ENCODE data around the gene NR2F1.
"Not testable (repeated sequence)": the region's sequence is repeated elsewhere in the genome, so short reads cannot be mapped to it uniquely, and the experiment has no call there.

NR2F1 gene

GRCh38 chr5:93582677-93583438 lies at the start of gene NR2F1:
Gene NR2F1 (plus strand): TSS chr5:93583222. CDS start chr5:93585024, 1,802 bp downstream.
- TF ChIP-seq CTCF (IDR thresholded peaks at IDR 0.05; ENCODE audit: insufficient read depth, low read length, poor library complexity, severe bottlenecking) (no peak), EZH2phosphoT487 (conservative IDR thresholded peaks at IDR 0.05; ENCODE audit: low read length) (peak; percentile 90; the same call in 1 of the 2 replicates)
- Histone ChIP-seq H3K9ac (ENCODE audit: low read length) (peak within 1 kb of the TSS; percentile 33), H2AFZ (ENCODE audit: low read depth, low read length, severe bottlenecking) (peak within 1 kb of the TSS; percentile 89), H3K4me3 (ENCODE audit: insufficient read depth, low read length, poor library complexity, severe bottlenecking) (peak within 1 kb of the TSS; percentile 57), H3K4me2 (ENCODE audit: low read depth, low read length, poor library complexity, severe bottlenecking) (peak within 1 kb of the TSS; percentile 97), H3F3A (ENCODE audit: insufficient read depth) (peaks cover 6% of the 10 kb centered on the region; the same call in 1 of the 2 replicates), H4K20me1 (ENCODE audit: low read depth, low read length) (no peaks in the 10 kb centered on the region), H3K27ac (ENCODE audit: low read depth, low read length) (no peak within 1 kb of the TSS), H3K79me2 (ENCODE audit: insufficient read depth, low read length) (no peaks in the 10 kb centered on the region), H3K36me3 (ENCODE audit: low read length) (no peaks in the 10 kb centered on the region), H3K9me3 (ENCODE audit: insufficient read depth, low read length) (no peaks in the 10 kb centered on the region), H3K9me2 (replicated peaks; ENCODE audit: insufficient read depth, low read length) (no peaks in the 10 kb centered on the region), H3K27me3 (ENCODE audit: low read length) (no peaks in the 10 kb centered on the region)

GRCh38 chr5:93545872-93546271 lies 37.1 kb upstream of the NR2F1 start:
- H3F3A ChIP-seq (ENCODE audit: insufficient read depth): no peaks in the 10 kb centered on the region
- H3K36me3 ChIP-seq (ENCODE audit: low read length): no peaks in the 10 kb centered on the region
- no peak overlapping the region for H3K27ac ChIP-seq (ENCODE audit: low read depth, low read length)
- H3K4me3 ChIP-seq (ENCODE audit: insufficient read depth, low read length, poor library complexity, severe bottlenecking): no peak overlapping the region
- TF ChIP-seq EZH2phosphoT487 (conservative IDR thresholded peaks at IDR 0.05; ENCODE audit: low read length) (no peak), CTCF (IDR thresholded peaks at IDR 0.05; ENCODE audit: insufficient read depth, low read length, poor library complexity, severe bottlenecking) (no peak)
- no peaks in the 10 kb centered on the region for H4K20me1 ChIP-seq (ENCODE audit: low read depth, low read length)
- H3K27me3 ChIP-seq (ENCODE audit: low read length): no peaks in the 10 kb centered on the region
- no peaks in the 10 kb centered on the region for H3K9me3 ChIP-seq (ENCODE audit: insufficient read depth, low read length)
- H3K9ac ChIP-seq (ENCODE audit: low read length): no peak overlapping the region
- H3K9me2 ChIP-seq (replicated peaks; ENCODE audit: insufficient read depth, low read length): no peaks in the 10 kb centered on the region
- no peak overlapping the region for H2AFZ ChIP-seq (ENCODE audit: low read depth, low read length, severe bottlenecking)
- H3K4me2 ChIP-seq (ENCODE audit: low read depth, low read length, poor library complexity, severe bottlenecking): no peak overlapping the region
- H3K79me2 ChIP-seq (ENCODE audit: insufficient read depth, low read length): no peaks in the 10 kb centered on the region

- not testable (repeated sequence) for H3K27ac ChIP-seq (ENCODE audit: low read depth, low read length); H3K9ac ChIP-seq (ENCODE audit: low read length); H3K9me2 ChIP-seq (replicated peaks; ENCODE audit: insufficient read depth, low read length); H3K27me3 ChIP-seq (ENCODE audit: low read length); H3F3A ChIP-seq (ENCODE audit: insufficient read depth); H3K4me3 ChIP-seq (ENCODE audit: insufficient read depth, low read length, poor library complexity, severe bottlenecking); H3K36me3 ChIP-seq (ENCODE audit: low read length); H4K20me1 ChIP-seq (ENCODE audit: low read depth, low read length); H2AFZ ChIP-seq (ENCODE audit: low read depth, low read length, severe bottlenecking); H3K79me2 ChIP-seq (ENCODE audit: insufficient read depth, low read length); H3K9me3 ChIP-seq (ENCODE audit: insufficient read depth, low read length); H3K4me2 ChIP-seq (ENCODE audit: low read depth, low read length, poor library complexity, severe bottlenecking)
Measured at GRCh38 chr5:93549594-93549993, 33.4 kb upstream of the NR2F1 start.

- H3K79me2 ChIP-seq (ENCODE audit: insufficient read depth, low read length): no peaks in the 10 kb centered on the region
- no peaks in the 10 kb centered on the region for H3F3A ChIP-seq (ENCODE audit: insufficient read depth)
- H3K9me3 ChIP-seq (ENCODE audit: insufficient read depth, low read length): no peaks in the 10 kb centered on the region
- no peaks in the 10 kb centered on the region for H4K20me1 ChIP-seq (ENCODE audit: low read depth, low read length)
- H3K4me2 ChIP-seq (ENCODE audit: low read depth, low read length, poor library complexity, severe bottlenecking): no peak overlapping the region
- TF ChIP-seq EZH2phosphoT487 (conservative IDR thresholded peaks at IDR 0.05; ENCODE audit: low read length) (no peak), CTCF (IDR thresholded peaks at IDR 0.05; ENCODE audit: insufficient read depth, low read length, poor library complexity, severe bottlenecking) (no peak)
- no peaks in the 10 kb centered on the region for H3K9me2 ChIP-seq (replicated peaks; ENCODE audit: insufficient read depth, low read length)
- no peak overlapping the region for H3K9ac ChIP-seq (ENCODE audit: low read length)
- no peak overlapping the region for H2AFZ ChIP-seq (ENCODE audit: low read depth, low read length, severe bottlenecking)
- H3K4me3 ChIP-seq (ENCODE audit: insufficient read depth, low read length, poor library complexity, severe bottlenecking): no peak overlapping the region
- no peak overlapping the region for H3K27ac ChIP-seq (ENCODE audit: low read depth, low read length)
- no peaks in the 10 kb centered on the region for H3K27me3 ChIP-seq (ENCODE audit: low read length)
- no peaks in the 10 kb centered on the region for H3K36me3 ChIP-seq (ENCODE audit: low read length)
Measured at GRCh38 chr5:93557021-93557604, 25.9 kb upstream of the NR2F1 start.
